Kidney (tissue), 14 donors: ENCODE results near the gene IL15. TPM values are rescaled to one million over a fixed set of nuclear protein-coding genes. Genes with fewer than 3 reads are reported as not detected.

Experiments used
- DNase-seq, 5 donors: peaks; one replicate each; pipeline ENCODE4 v3.0.0-alpha.2; 2013 to 2020
- FAIRE-seq: peaks from 2 replicates; lab custom pipeline; 2012; peaks lifted over from hg19 to GRCh38; lab: Jason Lieb, UNC
- H3K27ac ChIP-seq, 2 donors: one replicate each; pipeline ENCODE4 v1.7.0; 2013; ENCODE audit warnings: low read depth in 2 of 2, low read length in 2 of 2, inconsistent platforms in 1 of 2
- H3K27me3 ChIP-seq: one replicate; pipeline ENCODE4 v1.7.1; 2013; ENCODE audit warnings: low read length, inconsistent platforms; ENCODE audit not compliant: control insufficient read depth, insufficient read depth
- H3K36me3 ChIP-seq, 3 donors: one replicate each; pipeline versions ENCODE4 v1.7.0 to v1.7.1; 2013; ENCODE audit warnings: low read length in 3 of 3, control low read depth in 1 of 3, inconsistent platforms in 1 of 3; ENCODE audit not compliant: insufficient read depth in 3 of 3, control insufficient read depth in 2 of 3
- H3K4me1 ChIP-seq, 3 donors: one replicate each; pipeline versions ENCODE4 v1.7.0 to v1.7.1; 2013; ENCODE audit warnings: low read length in 3 of 3, inconsistent platforms in 1 of 3, low read depth in 1 of 3; ENCODE audit not compliant: control insufficient read depth in 2 of 3, insufficient read depth in 2 of 3
- H3K4me3 ChIP-seq, 3 donors: one replicate each; pipeline versions ENCODE4 v1.7.0 to v1.8.1; 2013; ENCODE audit warnings: low read length in 3 of 3, control low read depth in 1 of 3, inconsistent platforms in 1 of 3
- H3K9ac ChIP-seq, 3 donors: one replicate each; pipeline versions ENCODE4 v1.7.0 to v1.7.1; 2013; ENCODE audit warnings: low read length in 3 of 3, control low read depth in 1 of 3, inconsistent platforms in 1 of 3
- H3K9me3 ChIP-seq, 3 donors: one replicate each; pipeline versions ENCODE4 v1.7.0 to v1.7.1; 2013; ENCODE audit warnings: low read length in 3 of 3, control low read depth in 1 of 3, inconsistent platforms in 1 of 3; ENCODE audit not compliant: control insufficient read depth in 2 of 3, insufficient read depth in 1 of 3
- intact Hi-C: fragments of 100-400 bp; cut with DNase I; formaldehyde crosslinking; loops from one replicate; pipeline ENCODE4 v1.11.1; 2022
- polyA plus RNA-seq: library from polyadenylated mRNA; stranded (reverse); fragments of 350-450 nt; fragmentation: Illumina TruSeq; extraction: RNeasy Lipid Tissue Mini Kit (QIAGEN cat#74804); gene quantifications from one replicate; pipeline ENCODE4 v1.2.3, GENCODE V29; 2014; ENCODE audit warnings: low read depth, low replicate concordance; ENCODE audit not compliant: insufficient read depth
- total RNA-seq: library from RNA; stranded (reverse); fragmentation: NEBNext Ultra II Directional; extraction: Animal tissue kit (Norgen Biotek cat#: 25700); gene quantifications from one replicate; pipeline ENCODE4 v1.2.1, GENCODE V29; 2021
- TF ChIP-seq, protein P1 (sequence below): IDR thresholded peaks from 3 replicates; pipeline ENCODE4 v1.5.1; 2012; ENCODE audit warnings: mild to moderate bottlenecking, moderate library complexity, borderline replicate concordance; ENCODE audit not compliant: insufficient read depth; ENCODE audit errors: extremely low read depth
- donor health status: control.
- donor health status: control.
- donor health status: control.
- donor health status: control.
- donor health status: control.
- donor health status: DM: yes; HTN: yes; CAD: no.
- donor health status: Normal renal cell carcinoma (clear cell type).

The IL15 gene
- total and polyA plus RNA-seq, 2 donors from 2014 or later: 4.8 to 6.4 TPM

DNA sequence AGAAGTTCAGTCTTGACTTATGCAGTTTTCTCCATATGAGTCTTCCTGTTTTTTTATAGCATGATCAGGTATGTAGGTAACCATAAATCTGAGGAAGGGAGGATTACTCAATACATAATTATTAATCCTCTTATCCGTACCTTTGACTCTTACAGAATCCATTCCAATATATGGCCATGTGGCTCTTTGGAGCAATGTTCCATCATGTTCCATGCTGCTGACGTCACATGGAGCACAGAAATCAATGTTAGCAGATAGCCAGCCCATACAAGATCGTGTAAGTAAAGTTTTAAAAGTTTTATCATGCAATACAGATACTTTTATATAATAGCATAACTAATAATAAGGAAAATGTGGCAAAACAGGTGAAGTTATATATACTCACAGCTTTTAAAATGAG lies 19.6 kb downstream of the IL15 start:
- FAIRE-seq (no peak), DNase-seq (no peak)
- Histone ChIP-seq H3K36me3 (no peaks in the 10 kb centered on the region), H3K9ac (no peak overlapping the region), H3K4me3 (no peak overlapping the region), H3K27ac (no peak overlapping the region), H3K4me1 (no peaks in the 10 kb centered on the region), H3K27me3 (no peaks in the 10 kb centered on the region), H3K9me3 (no peaks in the 10 kb centered on the region)
- TF ChIP-seq, protein P1, sequence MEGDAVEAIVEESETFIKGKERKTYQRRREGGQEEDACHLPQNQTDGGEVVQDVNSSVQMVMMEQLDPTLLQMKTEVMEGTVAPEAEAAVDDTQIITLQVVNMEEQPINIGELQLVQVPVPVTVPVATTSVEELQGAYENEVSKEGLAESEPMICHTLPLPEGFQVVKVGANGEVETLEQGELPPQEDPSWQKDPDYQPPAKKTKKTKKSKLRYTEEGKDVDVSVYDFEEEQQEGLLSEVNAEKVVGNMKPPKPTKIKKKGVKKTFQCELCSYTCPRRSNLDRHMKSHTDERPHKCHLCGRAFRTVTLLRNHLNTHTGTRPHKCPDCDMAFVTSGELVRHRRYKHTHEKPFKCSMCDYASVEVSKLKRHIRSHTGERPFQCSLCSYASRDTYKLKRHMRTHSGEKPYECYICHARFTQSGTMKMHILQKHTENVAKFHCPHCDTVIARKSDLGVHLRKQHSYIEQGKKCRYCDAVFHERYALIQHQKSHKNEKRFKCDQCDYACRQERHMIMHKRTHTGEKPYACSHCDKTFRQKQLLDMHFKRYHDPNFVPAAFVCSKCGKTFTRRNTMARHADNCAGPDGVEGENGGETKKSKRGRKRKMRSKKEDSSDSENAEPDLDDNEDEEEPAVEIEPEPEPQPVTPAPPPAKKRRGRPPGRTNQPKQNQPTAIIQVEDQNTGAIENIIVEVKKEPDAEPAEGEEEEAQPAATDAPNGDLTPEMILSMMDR: no peak
- intact Hi-C loops: no loop called here

DNA sequence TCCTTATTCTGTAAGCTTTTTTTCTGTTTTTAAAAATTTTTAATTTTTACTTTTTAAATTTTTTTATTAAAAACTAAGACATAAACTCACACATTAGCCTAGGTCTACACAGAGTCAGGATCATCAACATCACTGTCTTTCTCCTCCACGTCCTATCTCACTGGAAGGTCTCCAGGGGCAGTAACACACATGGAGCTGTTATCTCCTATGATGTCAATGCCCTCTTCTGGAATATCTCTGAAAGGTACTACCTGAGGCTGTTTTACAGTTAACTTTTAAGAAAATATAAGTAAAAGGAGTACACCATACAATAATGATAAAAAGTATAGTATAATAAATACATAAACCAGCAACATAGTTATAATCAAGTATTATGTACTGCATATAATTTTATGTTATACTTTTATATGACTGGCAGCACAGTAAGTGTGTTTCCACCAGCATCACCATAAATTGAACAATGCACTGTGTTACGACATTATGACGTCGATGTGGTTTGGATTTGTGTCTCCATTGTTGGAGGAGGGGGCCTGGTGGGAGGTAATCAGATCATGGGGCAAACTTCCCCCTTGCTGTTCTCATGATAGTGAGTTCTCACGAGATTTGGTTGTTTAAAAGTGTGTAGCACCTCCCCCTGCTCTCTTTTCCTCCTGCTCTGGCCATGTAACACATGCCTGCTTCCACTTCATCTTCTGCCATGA lies 21.3 kb downstream of the IL15 start:
- TF ChIP-seq, protein P1: no peak

DNA sequence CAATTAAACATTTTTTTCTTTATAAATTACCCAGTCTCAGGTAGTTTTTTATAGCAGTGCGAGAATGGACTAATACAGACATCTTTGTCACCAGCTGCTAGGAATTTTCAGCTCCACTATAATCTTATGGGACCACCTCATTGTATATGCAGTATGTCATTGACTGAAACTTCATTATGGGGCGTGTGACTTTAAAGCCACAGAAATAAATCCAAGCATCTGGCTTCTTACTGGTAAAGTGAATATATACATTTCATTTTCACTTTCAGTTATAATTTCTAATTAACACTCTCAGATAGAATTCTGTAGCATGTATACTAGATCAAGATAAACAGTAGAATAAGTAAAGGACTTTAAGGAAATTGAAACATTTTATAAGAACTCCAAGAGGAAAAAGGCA lies 21.9 kb downstream of the IL15 start:
- FAIRE-seq (no peak), DNase-seq (no peak)
- H3K27me3 ChIP-seq: no peaks in the 10 kb centered on the region
- H3K27ac ChIP-seq: no peak overlapping the region
- TF ChIP-seq, protein P1: no peak
- H3K36me3 ChIP-seq: no peaks in the 10 kb centered on the region
- no peak overlapping the region for H3K4me3 ChIP-seq
- no peaks in the 10 kb centered on the region for H3K4me1 ChIP-seq
- intact Hi-C loops: no loop called here
- H3K9ac ChIP-seq: no peak overlapping the region
- no peaks in the 10 kb centered on the region for H3K9me3 ChIP-seq

More for the DNA sequence above, 21.3 kb downstream of the IL15 start:
- FAIRE-seq (no peak), DNase-seq (no peak)
- no peak overlapping the region for H3K27ac ChIP-seq
- H3K9me3 ChIP-seq: no peaks in the 10 kb centered on the region
- H3K4me1 ChIP-seq: no peaks in the 10 kb centered on the region
- no peaks in the 10 kb centered on the region for H3K27me3 ChIP-seq
- no peak overlapping the region for H3K9ac ChIP-seq
- no peak overlapping the region for H3K4me3 ChIP-seq
- intact Hi-C loops: no loop called here
- no peaks in the 10 kb centered on the region for H3K36me3 ChIP-seq
